Spinal cord (tissue), 10 donors: ENCODE measurements around the gene CDH19. TPM values are rescaled to one million over a fixed set of nuclear protein-coding genes. Genes with fewer than 3 reads are reported as not detected.

Experiments
- DNase-seq, 6 donors: peaks; one replicate each; pipeline versions ENCODE4 v3.0.0 to v3.0.0-alpha.2; 2013 to 2015; ENCODE audit warnings: low spot score in 6 of 6, low read depth in 4 of 6
- H3K27ac ChIP-seq: one replicate; pipeline ENCODE4 v1.5.1; 2013; ENCODE audit warnings: low read depth, low read length, control low read depth
- H3K27me3 ChIP-seq: one replicate; pipeline ENCODE4 v1.6.1; 2013; ENCODE audit warnings: low read length; ENCODE audit not compliant: control insufficient read depth, insufficient read depth
- H3K36me3 ChIP-seq: one replicate; pipeline ENCODE4 v1.6.1; 2013; ENCODE audit warnings: low read length; ENCODE audit not compliant: control insufficient read depth, insufficient read depth
- H3K4me1 ChIP-seq: one replicate; pipeline ENCODE4 v1.6.1; 2013; ENCODE audit warnings: low read length; ENCODE audit not compliant: control insufficient read depth, insufficient read depth
- H3K4me3 ChIP-seq: one replicate; pipeline ENCODE4 v1.5.1; 2013; ENCODE audit warnings: low read depth, low read length, control low read depth
- H3K9me3 ChIP-seq: one replicate; pipeline ENCODE4 v1.6.1; 2013; ENCODE audit warnings: low read length; ENCODE audit not compliant: control insufficient read depth, insufficient read depth
- WGBS: methylation state at CpG from one replicate; pipeline ENCODE4 v1.1.5; 2013; ENCODE audit warnings: missing lambda C conversion rate; ENCODE audit not compliant: insufficient coverage; 5-methylcytosine and 5-hydroxymethylcytosine counted together
- long read RNA-seq, 4 donors: transcript quantifications; one replicate each; lab custom pipeline, GENCODE V29; 2026
- polyA plus RNA-seq, 2 donors: library from polyadenylated mRNA; unstranded; fragments of 120-200 nt; gene quantifications; one replicate each; pipeline ENCODE4 v1.2.1, GENCODE V29; 2013; ENCODE audit not compliant: insufficient read length in 2 of 2
- total RNA-seq, 2 donors: library from RNA; depleted of rRNA in 1 of 2; stranded (reverse); fragments of 120-200 nt in 1 of 2; fragments of >200 nt in 1 of 2; gene quantifications; one replicate each; pipeline versions ENCODE4 v1.2.3 to v1.2.4, GENCODE V29; 2013 to 2014
- donor health status: healthy.

The CDH19 gene, protein sequence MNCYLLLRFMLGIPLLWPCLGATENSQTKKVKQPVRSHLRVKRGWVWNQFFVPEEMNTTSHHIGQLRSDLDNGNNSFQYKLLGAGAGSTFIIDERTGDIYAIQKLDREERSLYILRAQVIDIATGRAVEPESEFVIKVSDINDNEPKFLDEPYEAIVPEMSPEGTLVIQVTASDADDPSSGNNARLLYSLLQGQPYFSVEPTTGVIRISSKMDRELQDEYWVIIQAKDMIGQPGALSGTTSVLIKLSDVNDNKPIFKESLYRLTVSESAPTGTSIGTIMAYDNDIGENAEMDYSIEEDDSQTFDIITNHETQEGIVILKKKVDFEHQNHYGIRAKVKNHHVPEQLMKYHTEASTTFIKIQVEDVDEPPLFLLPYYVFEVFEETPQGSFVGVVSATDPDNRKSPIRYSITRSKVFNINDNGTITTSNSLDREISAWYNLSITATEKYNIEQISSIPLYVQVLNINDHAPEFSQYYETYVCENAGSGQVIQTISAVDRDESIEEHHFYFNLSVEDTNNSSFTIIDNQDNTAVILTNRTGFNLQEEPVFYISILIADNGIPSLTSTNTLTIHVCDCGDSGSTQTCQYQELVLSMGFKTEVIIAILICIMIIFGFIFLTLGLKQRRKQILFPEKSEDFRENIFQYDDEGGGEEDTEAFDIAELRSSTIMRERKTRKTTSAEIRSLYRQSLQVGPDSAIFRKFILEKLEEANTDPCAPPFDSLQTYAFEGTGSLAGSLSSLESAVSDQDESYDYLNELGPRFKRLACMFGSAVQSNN
- total RNA-seq (10 to 100 TPM; 10.9 to 28.5 TPM), polyA plus RNA-seq (1 to 10 TPM; 1.8 to 4.0 TPM)
- long read RNA-seq, donor 1, partial matches to known transcripts: 823 of 823 reads
- long read RNA-seq, donor 1, other reads (novel, unspliced or antisense): 0 of 823 reads
- long read RNA-seq, donor 2, partial matches to known transcripts: 745 of 745 reads
- long read RNA-seq, donor 2, other reads (novel, unspliced or antisense): 0 of 745 reads
- long read RNA-seq, donor 3: 0 reads
- long read RNA-seq, donor 4: 0 reads

DNA sequence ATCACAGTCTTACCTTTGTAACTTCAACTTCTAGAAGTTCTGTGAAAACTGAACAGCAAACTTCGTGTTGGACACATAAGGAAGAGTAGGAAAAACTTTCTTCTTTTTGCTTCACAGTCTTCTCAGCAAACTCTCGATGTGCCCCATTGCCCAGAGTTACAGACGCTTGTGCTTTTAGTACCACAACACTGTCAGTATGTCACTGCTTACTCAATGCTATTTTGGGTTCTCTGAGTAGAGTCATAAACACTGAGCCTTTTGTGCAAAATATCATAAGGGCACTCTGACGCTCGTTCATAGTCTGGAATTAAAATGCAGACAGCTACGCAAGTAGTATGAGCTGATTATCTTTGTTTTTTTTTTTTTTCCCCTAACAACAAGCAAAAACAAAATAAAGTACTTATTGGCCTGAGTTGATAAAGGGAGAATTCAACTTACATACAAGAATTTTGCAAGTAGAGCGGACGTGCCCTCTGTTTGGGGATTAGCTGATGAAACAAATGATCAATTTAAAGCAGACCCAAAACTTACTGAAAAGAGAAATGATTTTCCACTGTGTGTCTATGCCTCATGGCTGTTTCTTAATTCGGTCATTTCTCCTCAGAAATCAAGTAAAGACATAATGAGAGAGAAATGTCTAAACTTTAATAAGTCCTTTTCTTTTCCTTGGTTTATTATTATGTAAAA, at the start of gene CDH19:
Gene CDH19 (minus strand): TSS at position 150 of the 687 bp plus-strand sequence. CDS start 31,886 bp downstream, outside the sequence.
- peak within 1 kb of the TSS; percentile 72 for H3K27ac ChIP-seq
- H3K4me1 ChIP-seq: no peaks in the 10 kb centered on the region
- no peaks in the 10 kb centered on the region for H3K9me3 ChIP-seq
- peak in 1 of 6 donors; percentile 60 for DNase-seq
- H3K27me3 ChIP-seq: no peaks in the 10 kb centered on the region
- no peaks in the 10 kb centered on the region for H3K36me3 ChIP-seq
- peak within 1 kb of the TSS; percentile 19 for H3K4me3 ChIP-seq
- WGBS: 52% methylated on average over 3 of the region's 9 CpGs

DNA sequence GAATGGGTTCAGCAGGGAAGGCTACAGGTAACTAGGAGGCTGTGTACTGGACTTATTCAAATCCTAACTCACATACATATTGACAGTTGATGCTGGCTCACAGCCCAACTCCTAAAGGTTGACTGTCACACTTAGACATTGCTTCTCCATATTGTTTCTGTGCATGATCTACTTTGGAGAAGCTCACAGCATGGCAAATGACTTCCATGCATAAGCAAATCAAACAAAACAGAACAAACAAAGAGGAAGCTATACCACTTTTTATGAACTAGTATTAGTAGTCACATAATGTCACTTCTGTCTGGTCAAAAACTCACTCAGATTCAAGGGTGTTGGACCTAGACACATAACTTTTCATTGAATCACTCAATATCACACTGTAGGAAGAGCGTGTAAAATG, 43.8 kb upstream of the CDH19 start:
- DNase-seq: no peak
- Histone ChIP-seq H3K4me3 (no peak overlapping the region), H3K4me1 (no peaks in the 10 kb centered on the region), H3K36me3 (no peaks in the 10 kb centered on the region), H3K27me3 (no peaks in the 10 kb centered on the region), H3K9me3 (no peaks in the 10 kb centered on the region), H3K27ac (no peak overlapping the region)
- WGBS: no CpG with 5 or more reads among the region's 1 CpG

DNA sequence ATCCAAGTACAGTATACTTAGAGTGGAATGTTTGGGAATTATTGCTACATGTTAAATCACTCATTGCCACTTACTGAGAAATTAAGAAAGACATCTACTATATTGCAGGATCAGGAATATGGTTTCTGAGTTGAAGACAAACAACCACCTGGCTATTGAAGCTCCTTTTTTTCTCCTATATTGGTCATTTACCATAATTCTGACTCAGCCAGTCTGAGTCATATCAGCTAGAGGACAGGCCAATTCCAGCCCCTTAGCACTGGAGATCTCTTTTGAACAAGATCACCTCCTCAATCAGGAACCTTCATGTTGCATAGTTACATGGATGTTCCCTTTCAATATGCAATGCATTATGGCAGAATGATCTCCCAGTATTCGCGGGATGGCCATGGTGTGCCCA, 42.7 kb upstream of the CDH19 start:
- Histone ChIP-seq H3K36me3 (no peaks in the 10 kb centered on the region), H3K4me1 (no peaks in the 10 kb centered on the region), H3K4me3 (no peak overlapping the region), H3K27me3 (no peaks in the 10 kb centered on the region), H3K9me3 (no peaks in the 10 kb centered on the region), H3K27ac (no peak overlapping the region)
- no peak for DNase-seq
- no CpG with 5 or more reads among the region's 2 CpGs for WGBS

DNA sequence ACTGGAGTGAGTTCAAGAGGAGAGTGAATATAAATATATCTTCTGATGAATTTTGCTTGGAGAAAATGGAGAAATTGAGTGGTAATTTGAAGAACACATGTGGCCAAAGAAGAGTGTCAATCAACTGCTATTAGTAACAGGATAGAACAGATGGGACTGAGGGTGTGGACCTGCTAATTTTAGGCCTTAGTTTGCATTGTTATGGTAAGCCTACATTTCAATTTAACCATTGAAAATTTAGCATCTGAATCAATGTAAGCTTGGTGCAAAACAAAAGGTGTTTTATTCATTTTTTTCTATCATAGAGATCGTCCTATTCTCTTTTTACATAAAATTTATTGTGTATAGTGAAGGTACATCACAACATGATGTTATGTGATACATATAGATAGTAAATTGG, 42.1 kb upstream of the CDH19 start:
- no CpG with 5 or more reads among the region's 1 CpG for WGBS
- no peak for DNase-seq
- Histone ChIP-seq H3K36me3 (no peaks in the 10 kb centered on the region), H3K9me3 (no peaks in the 10 kb centered on the region), H3K27me3 (no peaks in the 10 kb centered on the region), H3K4me3 (no peak overlapping the region), H3K4me1 (no peaks in the 10 kb centered on the region), H3K27ac (no peak overlapping the region)

- H3K4me1 ChIP-seq: no peaks in the 10 kb centered on the region
- no peak for DNase-seq
- WGBS: no CpG with 5 or more reads among the region's 4 CpGs
- no peaks in the 10 kb centered on the region for H3K27me3 ChIP-seq
- no peaks in the 10 kb centered on the region for H3K36me3 ChIP-seq
- H3K9me3 ChIP-seq: no peaks in the 10 kb centered on the region
- H3K27ac ChIP-seq: no peak overlapping the region
- no peak overlapping the region for H3K4me3 ChIP-seq
Measured at GRCh38 chr18:66641056-66641455, 37.2 kb upstream of the CDH19 start.

DNA sequence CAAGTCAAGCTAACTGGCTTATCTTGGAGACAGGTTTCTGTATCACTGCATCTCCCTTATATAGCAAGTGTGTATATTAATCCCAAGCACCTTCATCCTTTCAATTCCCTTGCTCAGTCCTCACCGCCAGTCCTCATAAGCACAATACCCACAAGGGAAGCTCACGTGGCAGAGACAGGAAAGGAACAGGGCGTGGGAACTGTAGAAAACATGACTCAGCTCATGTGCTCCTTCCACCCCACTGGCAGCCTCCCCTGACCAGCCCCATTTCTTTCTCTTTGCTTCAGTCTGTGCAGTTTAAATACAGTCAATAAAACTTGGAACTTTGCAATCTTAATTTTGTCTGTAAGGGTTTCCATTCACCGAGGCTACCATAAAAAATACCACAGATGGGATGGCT, 36.5 kb upstream of the CDH19 start:
- no peak overlapping the region for H3K4me3 ChIP-seq
- no peaks in the 10 kb centered on the region for H3K4me1 ChIP-seq
- H3K27ac ChIP-seq: no peak overlapping the region
- DNase-seq: no peak
- no peaks in the 10 kb centered on the region for H3K27me3 ChIP-seq
- H3K9me3 ChIP-seq: no peaks in the 10 kb centered on the region
- WGBS: 75% methylated on average over 4 of the region's 4 CpGs
- no peaks in the 10 kb centered on the region for H3K36me3 ChIP-seq

GRCh38 chr18:66638856-66639629, 35.2 kb upstream of the CDH19 start:
- H3K4me3 ChIP-seq: no peak overlapping the region
- H3K9me3 ChIP-seq: no peaks in the 10 kb centered on the region
- no peak overlapping the region for H3K27ac ChIP-seq
- no peaks in the 10 kb centered on the region for H3K36me3 ChIP-seq
- WGBS: 83% methylated on average over 1 of the region's 5 CpGs
- DNase-seq: no peak
- H3K4me1 ChIP-seq: no peaks in the 10 kb centered on the region
- H3K27me3 ChIP-seq: no peaks in the 10 kb centered on the region

GRCh38 chr18:66635342-66635741, 31.5 kb upstream of the CDH19 start:
- Histone ChIP-seq H3K36me3 (no peaks in the 10 kb centered on the region), H3K4me3 (no peak overlapping the region), H3K27ac (no peak overlapping the region), H3K27me3 (no peaks in the 10 kb centered on the region), H3K4me1 (no peaks in the 10 kb centered on the region), H3K9me3 (no peaks in the 10 kb centered on the region)
- DNase-seq: no peak

DNA sequence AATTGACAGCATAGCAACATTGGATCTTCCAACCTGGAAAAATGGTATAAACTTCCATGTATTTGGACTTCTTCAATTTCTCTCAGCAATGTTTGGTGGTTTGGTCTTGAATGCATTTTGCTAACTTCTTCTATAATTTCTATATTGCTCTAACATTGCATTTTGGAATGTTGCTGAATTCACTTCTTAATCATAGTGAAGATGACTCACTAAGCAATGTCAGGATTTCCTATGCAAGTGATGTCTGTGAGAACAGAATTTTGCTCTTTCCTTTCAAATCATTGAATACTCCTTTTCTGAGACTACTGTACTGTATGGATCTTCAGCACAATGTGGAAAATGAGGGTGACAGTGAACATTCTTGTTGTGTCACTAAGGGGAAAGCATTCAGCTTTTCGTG, 28.9 kb upstream of the CDH19 start:
- no peak overlapping the region for H3K4me3 ChIP-seq
- no peaks in the 10 kb centered on the region for H3K36me3 ChIP-seq
- no peaks in the 10 kb centered on the region for H3K4me1 ChIP-seq
- no peaks in the 10 kb centered on the region for H3K27me3 ChIP-seq
- H3K9me3 ChIP-seq: no peaks in the 10 kb centered on the region
- no peak for DNase-seq
- WGBS: no CpG with 5 or more reads among the region's 1 CpG
- H3K27ac ChIP-seq: no peak overlapping the region
